Gastroesophageal sphincter (tissue), 4 donors: ENCODE results near the gene ASPM. TPM values are rescaled to one million over a fixed set of nuclear protein-coding genes. Genes with fewer than 3 reads are reported as not detected.

Source experiments
- ATAC-seq: fragments of 150-250 bp; one replicate; pipeline ENCODE4 v1.9.1; 2016; ENCODE audit warnings: mild to moderate bottlenecking, moderate library complexity
- H3K27ac ChIP-seq, 4 donors: fragments of 200-600 bp; sonication (generic) in 3 of 4; 1 replicate in 3 of 4; 2 replicates in 1 of 4; pipeline ENCODE4 v1.5.1; 2016 to 2019
- H3K27me3 ChIP-seq: fragments of 200-600 bp; sonication (generic); one replicate; pipeline ENCODE4 v1.5.1; 2019
- H3K36me3 ChIP-seq, 2 donors: fragments of 200-600 bp; sonication (generic); one replicate each; pipeline ENCODE4 v1.5.1; 2019; ENCODE audit warnings: control low read depth in 1 of 2
- H3K4me1 ChIP-seq, 3 donors: fragments of 200-600 bp; sonication (generic); 1 replicate in 2 of 3; 2 replicates in 1 of 3; pipeline ENCODE4 v1.5.1; 2016 to 2019; ENCODE audit warnings: control low read depth in 2 of 3
- H3K4me3 ChIP-seq, 2 donors: fragments of 200-600 bp; sonication (generic); one replicate each; pipeline ENCODE4 v1.5.1; 2019; ENCODE audit warnings: mild to moderate bottlenecking in 1 of 2, moderate library complexity in 1 of 2
- H3K9me3 ChIP-seq, 3 donors: fragments of 200-600 bp; sonication (generic); one replicate each; pipeline ENCODE4 v1.5.1; 2017 to 2019; ENCODE audit warnings: control low read depth in 2 of 3
- CTCF ChIP-seq, 4 experiments: fragments of 200-600 bp in 2 of 4; fragments of 450-650 bp in 2 of 4; sonication (generic) in 1 of 4; IDR thresholded peaks; one replicate each; pipeline ENCODE4 v1.5.1; 2017 to 2019; ENCODE audit warnings: antibody characterized with exemption in 4 of 4, mild to moderate bottlenecking in 2 of 4, moderate library complexity in 2 of 4
- EP300 ChIP-seq: sonication (generic); formaldehyde crosslinking; IDR thresholded peaks from one replicate; pipeline ENCODE4 v1.6.1; 2017; ENCODE audit warnings: antibody characterized with exemption, mild to moderate bottlenecking
- POLR2A ChIP-seq, 2 donors: fragments of 450-650 bp; IDR thresholded peaks; one replicate each; pipeline ENCODE4 v1.6.1; 2017; ENCODE audit warnings: antibody characterized with exemption in 2 of 2, mild to moderate bottlenecking in 2 of 2, moderate library complexity in 1 of 2
- POLR2AphosphoS5 ChIP-seq: sonication (generic); formaldehyde crosslinking; IDR thresholded peaks from one replicate; pipeline ENCODE4 v1.6.1; 2017; ENCODE audit warnings: antibody characterized with exemption
- WGBS, 2 donors: methylation state at CpG; one replicate each; pipeline ENCODE4 v1.1.5; 2018; ENCODE audit warnings: low coverage in 1 of 2; 5-methylcytosine and 5-hydroxymethylcytosine counted together
- total RNA-seq, 4 donors: library from RNA; depleted of rRNA; stranded (reverse); fragments of >200 nt; gene quantifications; one replicate each; pipeline ENCODE4 v1.1.0, GENCODE V29; 2016

Gene ASPM
- total RNA-seq, 4 donors from 2014 or later = 0.27 to 0.96 (median 0.29) TPM

GRCh38 chr1:197092491-197093023, 53.9 kb downstream of the ASPM start:
- Histone ChIP-seq H3K4me3 (no peak overlapping the region), H3K9me3 (no peaks in the 10 kb centered on the region), H3K4me1 (no peaks in the 10 kb centered on the region), H3K36me3 (no peaks in the 10 kb centered on the region), H3K27ac (no peak overlapping the region), H3K27me3 (no peaks in the 10 kb centered on the region)
- WGBS, 2 donors = 83 to 91% methylated on average over 1 of the region's 1 CpG
- no peak for ATAC-seq
- TF ChIP-seq POLR2A (IDR thresholded peaks at IDR 0.05) (no peak), EP300 (no peak), CTCF (IDR thresholded peaks at IDR 0.05) (no peak), POLR2AphosphoS5 (no peak)

DNA sequence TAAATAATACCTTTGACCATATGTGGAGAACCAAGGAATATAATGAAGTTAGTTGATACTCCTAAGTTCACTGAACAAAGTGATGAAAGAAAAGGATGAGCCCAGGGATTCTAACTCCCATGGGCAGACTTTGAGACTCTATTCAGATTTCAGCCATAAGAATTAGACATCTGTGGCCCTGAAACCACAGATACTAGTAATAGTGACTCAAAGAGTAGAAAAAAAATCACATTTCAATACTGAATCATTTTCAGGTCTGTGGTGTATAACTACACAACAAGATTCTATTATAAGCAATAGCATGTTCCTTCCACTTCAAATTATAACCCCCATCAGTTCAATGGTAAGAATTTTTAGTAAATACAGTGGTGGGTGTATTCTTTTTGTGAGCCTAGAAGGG, 63.0 kb downstream of the ASPM start:
- TF ChIP-seq POLR2A (IDR thresholded peaks at IDR 0.05) (no peak), POLR2AphosphoS5 (no peak)
- Histone ChIP-seq H3K36me3 (no peaks in the 10 kb centered on the region), H3K9me3 (peaks cover 0 to 9% (median 0%) of the 10 kb centered on the region in 3 donors), H3K27me3 (no peaks in the 10 kb centered on the region), H3K27ac (no peak overlapping the region), H3K4me1 (no peaks in the 10 kb centered on the region), H3K4me3 (no peak overlapping the region)
- ATAC-seq = no peak

GRCh38 chr1:197081117-197081753, 65.2 kb downstream of the ASPM start:
- H3K9me3 ChIP-seq = peaks cover 0 to 9% (median 0%) of the 10 kb centered on the region in 3 donors
- no peaks in the 10 kb centered on the region for H3K36me3 ChIP-seq
- H3K4me3 ChIP-seq = no peak overlapping the region
- H3K27ac ChIP-seq = no peak overlapping the region
- TF ChIP-seq EP300 = no peak
- TF ChIP-seq CTCF (IDR thresholded peaks at IDR 0.05) = no peak
- no peak for TF ChIP-seq POLR2AphosphoS5
- no peak for TF ChIP-seq POLR2A (IDR thresholded peaks at IDR 0.05)
- H3K4me1 ChIP-seq = no peaks in the 10 kb centered on the region
- no peaks in the 10 kb centered on the region for H3K27me3 ChIP-seq
- ATAC-seq = no peak
- WGBS, 2 donors = 87% methylated on average over 2 of the region's 5 CpGs; no CpG with 5 or more reads in 1 of the 2 donors

- no peak for ATAC-seq
- Histone ChIP-seq H3K9me3 (peaks cover 0 to 9% (median 0%) of the 10 kb centered on the region in 3 donors), H3K4me3 (no peak overlapping the region), H3K36me3 (no peaks in the 10 kb centered on the region), H3K4me1 (no peaks in the 10 kb centered on the region), H3K27me3 (no peaks in the 10 kb centered on the region), H3K27ac (no peak overlapping the region)
- 93 to 94% methylated on average over 2 of the region's 2 CpGs for WGBS, 2 donors
- TF ChIP-seq POLR2A (IDR thresholded peaks at IDR 0.05) = no peak
- no peak for TF ChIP-seq POLR2AphosphoS5
- TF ChIP-seq EP300 = no peak
- no peak for TF ChIP-seq CTCF (IDR thresholded peaks at IDR 0.05)
These were observed 66.1 kb downstream of the ASPM start for GRCh38 chr1:197080323-197080722.

DNA sequence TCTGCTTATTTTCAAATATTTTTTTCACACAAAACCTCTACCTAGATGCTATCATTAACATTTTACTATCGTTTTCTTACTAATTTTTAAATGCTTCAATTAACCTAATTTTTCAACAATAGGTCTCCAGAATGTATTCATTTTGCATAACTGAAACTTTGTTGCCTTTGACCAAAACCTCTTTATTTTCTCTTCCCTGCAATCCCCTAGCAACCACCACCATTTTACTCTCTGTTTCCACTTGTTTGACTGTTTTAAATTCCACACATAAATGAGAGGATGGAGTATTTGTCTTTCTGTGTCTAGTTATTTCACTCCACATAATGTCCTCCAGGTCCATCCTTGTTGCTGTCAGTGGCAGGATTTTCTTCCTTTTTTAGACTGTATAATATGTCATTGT, 69.9 kb downstream of the ASPM start:
- H3K4me1 ChIP-seq = no peaks in the 10 kb centered on the region
- H3K27me3 ChIP-seq = no peaks in the 10 kb centered on the region
- TF ChIP-seq POLR2A (IDR thresholded peaks at IDR 0.05) (no peak), POLR2AphosphoS5 (no peak), EP300 (no peak), CTCF (IDR thresholded peaks at IDR 0.05) (no peak)
- H3K4me3 ChIP-seq = no peak overlapping the region
- H3K27ac ChIP-seq = no peak overlapping the region
- 73 to 93% methylated on average over 1 of the region's 1 CpG for WGBS, 2 donors
- peaks cover 0 to 7% (median 0%) of the 10 kb centered on the region in 3 donors for H3K9me3 ChIP-seq
- no peaks in the 10 kb centered on the region for H3K36me3 ChIP-seq
- ATAC-seq = no peak
